AG08395 (cell line): Measurements from ENCODE around the gene SPEG.
A peak's percentile ranks its signal among the peaks of the same experiment; 100 is the strongest.

Experiments
- DNase-seq: peaks from one replicate; pipeline ENCODE4 v3.0.0; 2012; ENCODE audit warnings: mixed read lengths, low spot score

SPEG gene

GRCh38 chr2:219497495-219498279 is 63.0 kb downstream of the SPEG start:
- peak; percentile 92 for DNase-seq

DNA sequence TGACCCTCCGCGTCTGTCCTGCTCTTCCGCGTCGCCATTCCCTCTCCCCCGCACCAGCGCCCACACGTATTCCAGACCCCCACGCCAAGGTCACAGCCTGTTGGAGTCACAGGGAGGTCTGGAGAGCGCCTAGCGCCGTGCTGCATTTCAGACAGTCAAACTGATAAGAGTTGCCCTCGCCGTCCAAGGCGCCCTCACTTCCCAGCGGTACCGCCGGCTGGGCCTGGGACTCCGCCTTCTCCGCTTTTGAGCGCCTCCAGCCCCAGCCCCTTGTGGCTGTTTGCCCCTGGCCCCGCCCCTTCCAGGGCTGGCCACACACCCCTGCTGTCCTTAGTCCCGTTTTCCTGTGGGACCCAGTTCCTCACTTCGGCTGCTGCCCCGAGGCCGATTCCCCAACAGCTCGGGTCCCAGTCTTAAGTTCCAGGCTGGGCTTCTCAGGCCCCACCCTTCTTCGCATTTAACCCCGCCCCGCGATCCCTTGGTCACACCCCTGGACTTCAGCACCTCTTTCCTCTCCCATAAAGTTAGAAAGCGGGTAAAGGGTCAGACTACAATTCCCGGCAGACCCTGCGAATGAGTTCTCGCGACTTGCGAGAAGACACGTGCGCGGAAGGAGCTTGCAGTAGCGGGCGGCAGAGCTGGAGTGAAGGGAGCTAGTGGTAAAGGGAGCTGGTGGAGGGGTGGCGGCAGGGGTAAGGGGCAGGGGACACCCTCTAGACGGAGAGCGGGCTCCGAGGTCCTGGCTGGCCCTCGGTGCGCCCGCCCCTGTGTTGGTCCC is 63.8 kb downstream of the SPEG start, which contains the start of gene GMPPA:
GMPPA (plus strand) TSS at position 612 of the 778 bp plus-strand sequence. CDS start 1,085 bp downstream, outside the sequence.
- DNase-seq = peak; percentile 98

DNA sequence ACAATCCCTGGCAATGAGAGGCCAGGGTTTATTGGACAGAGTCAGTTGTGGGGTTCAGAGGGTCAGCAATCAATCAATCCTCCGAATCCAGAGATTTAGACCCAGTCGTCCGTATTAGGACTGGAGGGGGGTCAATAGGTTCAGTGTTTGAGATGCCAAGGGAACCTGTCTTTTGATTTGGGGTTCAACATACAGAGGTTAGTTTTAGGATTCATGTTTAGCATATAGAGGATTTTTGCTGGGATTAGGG is 64.3 kb downstream of the SPEG start:
- DNase-seq = no peak

DNA sequence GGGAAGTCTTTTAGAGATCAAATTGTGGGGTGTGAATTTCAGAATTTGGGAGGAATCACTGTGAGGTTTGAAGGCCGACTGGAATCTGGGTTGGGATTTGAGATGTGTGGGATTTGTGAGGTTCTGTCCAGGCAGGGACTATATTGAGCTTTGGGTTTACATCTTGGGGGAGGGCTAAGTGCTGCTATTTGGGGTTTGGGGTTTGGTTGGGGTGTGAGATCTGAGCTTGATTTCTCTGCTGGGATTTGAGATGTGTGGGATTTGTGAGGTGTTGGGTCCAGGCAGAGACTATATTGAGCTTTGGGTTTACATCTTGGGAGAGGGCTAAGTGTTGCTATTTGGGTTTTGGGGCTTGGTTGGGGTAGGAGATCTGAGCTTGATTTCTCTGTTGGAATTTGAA is 64.9 kb downstream of the SPEG start:
- no peak for DNase-seq

- DNase-seq = no peak
Observed at GRCh38 chr2:219500135-219500534, 65.5 kb downstream of the SPEG start.

- DNase-seq = no peak
Observed at GRCh38 chr2:219501849-219502248, 67.2 kb downstream of the SPEG start.

DNA sequence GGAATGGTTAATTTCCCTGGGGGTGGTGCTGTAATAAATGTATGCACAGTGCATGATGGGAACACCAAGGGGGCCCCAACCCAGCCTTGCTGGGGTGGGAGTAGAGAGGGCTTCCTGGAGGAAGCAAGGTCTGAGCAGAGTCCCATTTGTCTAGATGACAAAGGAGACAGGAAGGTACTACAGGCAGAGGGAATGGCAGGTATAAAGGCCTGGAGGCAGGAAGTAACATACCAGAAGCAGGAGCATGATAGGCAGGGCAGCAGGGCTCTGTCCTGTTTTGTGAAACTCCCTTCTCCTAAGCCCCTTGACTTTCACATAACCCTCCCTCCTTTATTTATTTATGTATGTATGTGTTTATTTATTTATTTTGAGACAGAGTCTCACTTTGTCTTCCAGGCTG is 68.0 kb downstream of the SPEG start:
- DNase-seq = no peak

- no peak for DNase-seq
Observed at GRCh38 chr2:219505585-219505984, 70.9 kb downstream of the SPEG start.

DNA sequence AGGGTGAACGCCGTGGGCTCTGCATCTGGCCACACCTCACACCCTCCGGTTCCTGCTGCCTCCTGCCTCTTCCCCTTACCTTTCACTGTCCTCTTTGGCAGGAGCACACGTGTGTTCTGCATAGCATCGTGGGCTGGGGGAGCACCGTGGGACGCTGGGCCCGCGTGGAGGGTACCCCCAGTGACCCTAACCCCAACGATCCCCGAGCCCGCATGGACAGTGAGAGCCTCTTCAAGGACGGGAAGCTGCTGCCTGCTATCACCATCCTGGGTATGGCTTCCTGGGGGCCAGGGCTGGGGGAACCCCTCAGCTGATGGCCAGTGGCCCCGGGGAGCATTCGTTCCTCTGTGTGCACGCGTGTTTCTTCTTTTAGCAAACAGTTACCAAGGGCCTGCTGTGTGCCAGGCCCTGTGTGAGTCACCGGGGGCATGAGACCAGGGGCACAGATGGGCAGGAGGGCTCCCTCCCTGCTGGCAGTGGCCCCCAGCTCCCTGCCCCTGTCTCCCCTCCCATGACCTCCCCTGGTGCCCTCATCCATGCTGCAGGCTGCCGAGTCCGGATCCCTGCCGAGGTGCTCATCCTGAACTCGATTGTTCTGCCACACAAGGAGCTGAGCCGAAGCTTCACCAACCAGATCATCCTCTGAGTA is 71.6 kb downstream of the SPEG start:
- DNase-seq = no peak

DNA sequence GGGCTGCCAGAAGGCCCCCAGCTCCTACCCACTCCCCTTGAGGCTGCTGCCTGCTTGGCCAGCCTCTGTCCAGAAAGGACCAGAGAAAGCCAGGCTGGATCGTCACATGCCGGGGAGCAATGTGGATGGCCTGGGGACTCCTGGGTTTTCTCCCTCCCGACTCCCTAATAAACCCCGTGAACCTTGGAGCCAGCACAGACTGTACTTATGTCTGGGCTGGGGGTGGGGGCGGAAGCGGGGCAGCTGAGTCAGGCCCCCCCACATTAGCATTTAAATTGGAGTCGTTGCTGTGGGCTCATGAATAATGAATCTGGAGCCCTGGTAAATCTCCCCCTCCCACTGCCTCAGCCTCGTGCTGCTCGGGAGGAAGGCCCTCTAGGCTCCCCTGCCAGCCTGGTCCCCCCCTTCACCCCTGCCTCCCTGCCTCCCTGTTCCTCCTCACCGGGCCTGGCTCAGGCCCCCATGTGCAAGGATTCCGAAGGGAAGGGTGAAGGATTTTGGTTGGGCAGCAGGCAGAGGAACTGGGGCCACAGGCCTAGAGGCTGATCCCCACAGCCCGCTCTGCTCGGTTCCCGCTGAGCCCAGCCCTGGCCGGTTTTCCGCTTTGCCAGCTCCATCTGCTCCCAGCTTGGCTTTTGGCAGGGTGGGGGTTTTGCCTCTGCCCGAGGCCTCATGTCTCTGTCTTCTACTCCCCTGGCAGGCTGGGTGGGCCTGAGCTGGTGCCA is 72.3 kb downstream of the SPEG start:
- DNase-seq = no peak

DNA sequence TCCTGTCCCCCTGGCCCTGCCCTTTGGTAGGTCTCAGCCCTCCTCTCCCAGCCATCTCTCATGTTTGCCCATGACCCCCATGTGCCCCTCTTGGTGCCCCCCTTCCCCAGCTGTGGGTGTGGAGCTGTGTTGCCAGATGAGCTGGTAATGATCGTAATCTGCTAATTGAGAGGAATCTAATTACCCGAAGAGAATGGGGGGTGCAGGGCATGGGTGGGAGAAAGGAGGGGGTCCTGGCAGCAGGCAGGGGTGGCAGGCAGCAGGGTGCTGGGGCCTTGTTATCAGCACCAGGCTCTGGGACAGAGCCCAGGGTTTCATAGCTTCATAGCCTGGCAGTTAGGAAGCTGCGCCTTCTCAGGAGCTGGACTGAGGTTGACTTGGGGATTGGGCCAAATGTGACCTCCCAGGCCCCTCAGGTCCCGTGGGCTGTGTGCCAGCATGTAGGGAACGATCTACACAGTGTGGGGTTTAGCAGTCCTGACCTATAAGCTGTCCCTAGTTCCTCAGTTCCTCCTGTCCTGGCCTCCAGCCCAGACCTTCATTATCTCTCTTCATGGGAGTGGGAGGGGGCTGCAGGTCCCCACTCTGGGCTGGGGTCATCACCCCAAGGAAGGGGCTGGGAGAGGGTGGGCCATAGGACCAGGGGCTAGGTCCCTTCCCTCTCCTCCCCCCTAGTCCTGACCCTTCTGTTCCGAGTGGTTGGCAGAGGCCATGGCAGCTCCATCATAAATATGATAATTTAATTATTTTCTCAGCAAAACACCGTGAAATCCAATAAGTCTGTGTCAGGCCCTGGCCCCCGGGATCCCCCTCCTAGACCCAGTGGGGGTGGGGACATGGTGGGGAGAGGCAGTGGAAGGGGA is 73.2 kb downstream of the SPEG start:
- DNase-seq = no peak

GRCh38 chr2:219508444-219508734 is 73.7 kb downstream of the SPEG start:
- no peak for DNase-seq

- DNase-seq = no peak
Observed at GRCh38 chr2:219508971-219509779, 74.5 kb downstream of the SPEG start.

GRCh38 chr2:219509780-219510511 is 75.3 kb downstream of the SPEG start:
- peak; percentile 60 for DNase-seq

GRCh38 chr2:219510512-219511135 is 76.0 kb downstream of the SPEG start:
- DNase-seq = no peak

DNA sequence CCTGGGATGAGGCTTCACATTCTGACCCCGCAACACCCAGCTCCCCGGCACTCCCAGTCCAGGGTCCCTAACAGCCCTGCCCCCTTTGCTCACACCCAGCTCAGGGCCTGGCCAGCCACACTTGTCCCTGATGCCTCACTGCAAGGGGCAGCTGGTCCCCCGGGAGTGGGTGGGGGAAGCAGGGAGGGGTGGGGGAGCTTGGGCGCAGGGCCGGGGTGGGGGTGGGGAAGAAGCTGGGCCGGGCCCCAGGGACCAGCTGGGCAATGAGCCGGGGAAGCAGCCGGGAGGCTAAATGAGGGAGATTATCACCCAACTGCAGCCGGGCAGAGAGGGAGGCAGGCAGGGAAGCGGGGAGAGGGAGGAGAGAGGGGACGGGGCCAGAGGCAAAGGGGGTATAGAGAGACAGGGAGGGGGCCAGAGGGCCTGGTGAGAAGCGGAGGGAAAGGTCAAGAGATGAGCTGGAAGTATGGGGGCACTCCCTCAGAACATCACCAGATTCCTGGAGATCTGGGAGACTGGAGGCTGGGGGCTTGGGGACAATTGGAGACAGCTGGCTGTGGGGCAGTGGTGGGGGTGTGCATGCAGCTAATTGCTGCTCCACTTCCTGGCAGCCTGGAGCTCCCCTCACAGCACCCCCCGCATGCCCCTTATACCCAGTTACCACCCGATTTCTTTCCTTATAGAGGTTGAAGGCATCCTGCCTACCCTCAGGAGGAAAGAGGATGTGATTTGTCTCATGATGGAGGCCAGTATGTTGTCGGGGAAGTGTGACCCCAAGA is 77.1 kb downstream of the SPEG start:
- DNase-seq = no peak

DNA sequence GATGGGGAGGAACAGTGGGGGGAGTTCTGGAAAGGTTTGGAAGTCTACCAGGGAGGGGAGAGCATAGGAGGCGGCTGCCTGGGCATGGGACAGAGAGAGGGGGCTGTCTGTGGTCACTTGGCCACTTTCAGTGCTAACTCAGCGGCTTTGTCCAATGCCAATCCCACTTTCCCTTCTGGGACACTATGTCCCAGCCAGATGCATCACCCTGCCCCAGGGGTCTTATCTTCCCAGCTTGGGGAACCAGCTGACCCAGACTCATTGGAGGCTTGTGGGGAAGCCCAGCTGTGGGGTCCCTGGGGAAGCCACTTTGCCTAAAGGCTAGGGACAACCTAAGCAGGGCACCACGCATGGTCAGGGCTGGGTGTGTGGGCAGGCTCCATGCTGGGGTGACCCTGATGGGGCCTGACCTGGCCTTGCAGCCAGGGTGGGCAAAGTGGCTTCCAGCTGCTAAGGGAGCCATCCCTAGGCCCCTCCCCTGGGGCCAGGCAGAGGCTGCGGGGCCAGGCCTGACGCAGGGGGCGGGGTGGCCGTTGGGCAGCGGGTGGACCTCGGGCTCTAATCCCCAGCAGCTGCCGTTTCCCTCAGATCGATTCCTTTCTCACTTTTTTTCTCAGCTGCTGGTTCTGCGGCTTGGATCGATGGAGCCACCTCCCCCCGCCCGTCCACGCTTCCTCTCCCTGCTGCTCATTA is 78.0 kb downstream of the SPEG start:
- DNase-seq = no peak

GRCh38 chr2:219513787-219514186 is 79.1 kb downstream of the SPEG start:
- DNase-seq = no peak
